SK-N-SH treated with all-trans-retinoic acid at 6 μM for 48 hours (cell line): ENCODE data around the gene UNC13C.

Experiments used
- CREB5 ChIP-seq: fragments of 250-450 bp; sonication (Bioruptor Pico); IDR thresholded peaks from 2 replicates; pipeline ENCODE4 v1.5.1; 2020; ENCODE audit warnings: low read depth, mild to moderate bottlenecking, moderate library complexity
- TOX ChIP-seq: fragments of 250-450 bp; sonication (Bioruptor Pico); IDR thresholded peaks from 2 replicates; pipeline ENCODE4 v1.8.0; 2021; ENCODE audit warnings: mild to moderate bottlenecking, moderate library complexity, borderline replicate concordance
- ZNF565 ChIP-seq: fragments of 450-650 bp; formaldehyde crosslinking; conservative IDR thresholded peaks from 2 replicates; pipeline ENCODE4 v1.5.0; 2020; ENCODE audit warnings: low read depth, mild to moderate bottlenecking, moderate library complexity

DNA sequence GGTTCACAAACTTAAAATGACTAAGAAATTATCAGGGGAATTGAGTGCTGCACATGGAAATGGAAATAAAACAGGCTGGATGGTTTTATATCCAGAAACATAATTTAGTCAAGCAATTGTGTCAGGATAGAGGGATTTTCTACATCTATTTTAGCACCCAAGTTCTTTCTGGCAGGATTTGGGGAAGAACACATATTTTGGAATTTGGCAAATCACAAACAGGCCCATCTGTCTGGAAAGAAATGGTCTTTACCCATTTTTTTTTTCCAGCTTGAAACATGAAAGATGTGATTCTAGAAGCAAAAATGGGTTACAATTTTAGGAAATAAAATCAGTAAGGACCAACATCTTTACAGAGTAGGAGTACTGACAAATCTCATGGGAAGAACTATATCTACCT is 14.4 kb upstream of the UNC13C start:
- TF ChIP-seq CREB5 (CRISPR knock-in tag) (no peak), TOX (CRISPR knock-in tag) (no peak), ZNF565 (CRISPR knock-in tag) (no peak)
